GM12878 (cell line): ENCODE results near the gene AMOTL1. TPM values are rescaled to one million over a fixed set of nuclear protein-coding genes. Genes with fewer than 3 reads are reported as not detected.

ENCODE experiments used
- ATAC-seq: fragments of 200-7000 bp; cut with Tn5 transposase; 3 replicates; pipeline ENCODE4 v1.9.1; 2020; ENCODE audit warnings: mild to moderate bottlenecking, moderate library complexity
- BruUV-seq: library from RNA; stranded (reverse); fragments of 400-500 nt; replicated peaks from 2 replicates; lab custom pipeline; 2021; lab: Mats Ljungman, UMichigan
- CTCF ChIA-PET: fragments of 300-600 bp; sonication (Branson Sonifier 250); formaldehyde crosslinking; extraction: SDS; loops from one replicate; lab custom pipeline; 2021; ENCODE audit warnings: inconsistent platforms; lab: Yijun Ruan, JAX
- POLR2A ChIA-PET: fragments of 350-600 bp; formaldehyde crosslinking; extraction: SDS; loops from one replicate; lab custom pipeline; 2021; ENCODE audit warnings: inconsistent platforms; lab: Charles Lee
- RAD21 ChIA-PET: fragments of 300-600 bp; sonication (Branson Sonifier 250); formaldehyde crosslinking; loops from one replicate; lab custom pipeline; 2023; ENCODE audit warnings: antibody characterized with exemption; ENCODE audit not compliant: unreplicated experiment; lab: Charles Lee
- SMC1A ChIA-PET: fragments of 300-600 bp; sonication (Branson Sonifier 250); formaldehyde crosslinking; loops from one replicate; lab custom pipeline; 2023; ENCODE audit not compliant: unreplicated experiment, uncharacterized antibody; lab: Charles Lee
- DNase-seq: peaks from one replicate; pipeline ENCODE4 v3.0.0-alpha.2; 2011; ENCODE audit warnings: low read depth, low spot score
- FAIRE-seq: peaks from 3 replicates; lab custom pipeline; 2011; peaks lifted over from hg19 to GRCh38; lab: Jason Lieb, UNC
- H2AFZ ChIP-seq: 2 replicates; pipeline ENCODE4 v1.6.0; 2011; ENCODE audit warnings: low read depth, low read length, control low read depth; ENCODE audit not compliant: control insufficient read depth
- H3K27ac ChIP-seq: 2 replicates; pipeline ENCODE4 v1.5.1; 2011; ENCODE audit warnings: control low read depth; ENCODE audit not compliant: control insufficient read depth, insufficient read depth
- H3K27me3 ChIP-seq, 2 experiments: replicated peaks in 1 of 2; 2 replicates each; pipeline versions ENCODE4 v1.6.0 to v1.6.1; 2011; ENCODE audit warnings: low read length in 1 of 2; ENCODE audit not compliant: control insufficient read depth in 2 of 2, insufficient read depth in 2 of 2
- H3K36me3 ChIP-seq, 2 experiments: 2 replicates each; pipeline ENCODE4 v1.5.1; 2011; ENCODE audit warnings: low read length in 1 of 2; ENCODE audit not compliant: control insufficient read depth in 2 of 2, insufficient read depth in 2 of 2
- H3K4me1 ChIP-seq: 2 replicates; pipeline ENCODE4 v1.6.1; 2011; ENCODE audit warnings: mild to moderate bottlenecking, low read length, moderate library complexity, mixed read lengths; ENCODE audit not compliant: control insufficient read depth, insufficient read depth
- H3K4me2 ChIP-seq: 2 replicates; pipeline ENCODE4 v1.6.0; 2011; ENCODE audit warnings: control low read depth; ENCODE audit not compliant: control insufficient read depth, insufficient read depth
- H3K4me3 ChIP-seq: fragments of 200-600 bp; sonication (generic); 2 replicates; pipeline ENCODE4 v1.5.1; 2016
- H3K79me2 ChIP-seq: 2 replicates; pipeline ENCODE4 v1.6.0; 2011; ENCODE audit warnings: low read length; ENCODE audit not compliant: control insufficient read depth, insufficient read depth
- H3K9ac ChIP-seq: 2 replicates; pipeline ENCODE4 v1.8.0; 2011; ENCODE audit warnings: low read length, control low read depth, mixed read lengths; ENCODE audit not compliant: control insufficient read depth, insufficient read depth
- H3K9me3 ChIP-seq: replicated peaks from 3 replicates; pipeline ENCODE4 v1.5.1; 2011; ENCODE audit warnings: mild to moderate bottlenecking, low read length; ENCODE audit not compliant: control insufficient read depth, insufficient read depth
- H4K20me1 ChIP-seq: 2 replicates; pipeline ENCODE4 v1.6.0; 2011; ENCODE audit not compliant: control insufficient read depth, insufficient read depth
- BACH1 ChIP-seq: fragments of 450-650 bp; IDR thresholded peaks from 2 replicates; pipeline ENCODE4 v1.6.1; 2017; ENCODE audit warnings: mild to moderate bottlenecking, borderline replicate concordance
- CREB1 ChIP-seq: IDR thresholded peaks from 2 replicates; pipeline ENCODE4 v1.6.1; 2012; ENCODE audit warnings: low read depth, mild to moderate bottlenecking, inconsistent platforms
- JUND ChIP-seq: IDR thresholded peaks from 2 replicates; pipeline ENCODE4 v1.6.1; 2012; ENCODE audit warnings: low read depth, mild to moderate bottlenecking, low read length, improper control_type of control experiment, moderate library complexity
- KLF5 ChIP-seq: fragments of 450-650 bp; IDR thresholded peaks from 2 replicates; pipeline ENCODE4 v1.6.1; 2014; ENCODE audit warnings: mild to moderate bottlenecking; ENCODE audit not compliant: partially characterized antibody
- NR2C2 ChIP-seq: IDR thresholded peaks from 2 replicates; pipeline ENCODE4 v1.6.1; 2011; ENCODE audit warnings: borderline replicate concordance, low read depth; ENCODE audit not compliant: control insufficient read depth, insufficient read length
- SPI1 ChIP-seq: IDR thresholded peaks from 2 replicates; pipeline ENCODE4 v1.6.1; 2011; ENCODE audit warnings: low read depth, mild to moderate bottlenecking, low read length, moderate library complexity, borderline replicate concordance; ENCODE audit not compliant: insufficient read depth
- SREBF1 ChIP-seq: IDR thresholded peaks from 2 replicates; pipeline ENCODE4 v1.6.1; 2012; ENCODE audit warnings: mild to moderate bottlenecking, low read length
- WGBS: methylation state at CpG from one replicate; pipeline ENCODE4 v1.1.6; 2016; ENCODE audit warnings: low lambda C conversion rate; ENCODE audit not compliant: insufficient replicate concordance, insufficient coverage; ENCODE audit errors: missing lambda C conversion rate; 5-methylcytosine and 5-hydroxymethylcytosine counted together
- in situ Hi-C: fragments of 300-500 bp; cut with MboI; formaldehyde crosslinking; loops from 9 replicates; pipeline ENCODE4 v1.14.3; 2018; ENCODE audit warnings: mixed read lengths
- intact Hi-C: fragments of 100-400 bp; cut with micrococcal nuclease; formaldehyde crosslinking; loops from one replicate; pipeline ENCODE4 v1.14.2; 2022; ENCODE audit not compliant: unreplicated experiment
- polyA plus RNA-seq, 11 experiments: library from polyadenylated mRNA; depleted of rRNA in 4 of 11; unstranded in 6 of 11; stranded (reverse) in 5 of 11; fragments of >200 nt; fragmentation: Nextera tagmentation in 4 of 11; fragmentation: Illumina TruSeq in 1 of 11; extraction: Ambion mirVana in 4 of 11; extraction: Trizol in 1 of 11; gene quantifications; 1 replicate in 1 of 11; 2 replicates in 10 of 11; pipeline versions ENCODE4 v1.2.1 to v1.2.3, GENCODE V29; 2011 to 2016; ENCODE audit warnings: inconsistent platforms in 2 of 11, missing spikeins in 2 of 11, low read depth in 1 of 11
- total RNA-seq, 4 experiments: library from RNA; depleted of rRNA in 3 of 4; stranded (reverse); fragments of >200 nt in 3 of 4; fragmentation: Illumina TruSeq in 1 of 4; extraction: Trizol in 1 of 4; gene quantifications; 2 replicates each; pipeline versions ENCODE4 v1.2.1 to v1.2.3, GENCODE V29; 2013 to 2021
- TF ChIP-seq, protein P1 (sequence below): fragments of 450-650 bp; IDR thresholded peaks from 2 replicates; pipeline ENCODE4 v1.6.1; 2016; ENCODE audit warnings: mild to moderate bottlenecking, moderate library complexity, borderline replicate concordance
- TF ChIP-seq, protein P2 (sequence below): IDR thresholded peaks from 2 replicates; pipeline ENCODE4 v1.6.1; 2011; ENCODE audit warnings: borderline replicate concordance, low read depth, mild to moderate bottlenecking, moderate library complexity, low read length; ENCODE audit not compliant: insufficient read depth, poor library complexity, severe bottlenecking
- TF ChIP-seq, protein P3 (sequence below): IDR thresholded peaks from 2 replicates; pipeline ENCODE4 v1.6.1; 2012; ENCODE audit warnings: low read depth, low read length, improper control_type of control experiment

AMOTL1 gene
- total and polyA plus RNA-seq, 10 of the 15 experiments (the other 5 are each of a cell fraction or from before 2014, with no cell fraction given) = under 0.01 to 0.41 (median 0.01) TPM; not detected in 7

DNA sequence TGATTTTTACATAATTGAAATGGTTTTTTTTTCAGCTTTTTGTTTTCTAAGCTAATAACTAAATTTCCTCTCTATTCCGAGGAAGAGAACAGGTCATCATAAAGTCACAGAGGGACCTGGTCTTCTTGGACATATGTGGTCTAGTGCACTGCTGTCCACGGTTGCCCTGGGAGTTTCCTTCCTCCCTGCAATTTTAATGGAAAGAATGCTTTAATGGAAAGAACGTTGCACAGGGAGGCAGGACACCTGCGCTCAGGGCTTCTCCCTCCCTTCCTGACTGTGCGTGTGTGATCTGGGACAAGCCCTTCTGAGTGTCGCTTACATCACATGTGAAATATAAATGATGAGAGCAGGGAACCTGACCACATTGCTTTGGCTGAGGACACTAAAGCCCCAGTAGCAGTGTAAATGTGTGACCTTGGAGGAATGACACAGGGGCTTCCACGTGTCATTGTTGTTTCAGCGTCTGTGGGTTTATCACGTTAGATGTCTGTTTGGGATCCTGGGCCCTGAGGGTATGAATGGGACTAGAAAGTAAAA is 93.2 kb downstream of the AMOTL1 start (continued):
- no peak for TF ChIP-seq NR2C2
- no peak for TF ChIP-seq CREB1

DNA sequence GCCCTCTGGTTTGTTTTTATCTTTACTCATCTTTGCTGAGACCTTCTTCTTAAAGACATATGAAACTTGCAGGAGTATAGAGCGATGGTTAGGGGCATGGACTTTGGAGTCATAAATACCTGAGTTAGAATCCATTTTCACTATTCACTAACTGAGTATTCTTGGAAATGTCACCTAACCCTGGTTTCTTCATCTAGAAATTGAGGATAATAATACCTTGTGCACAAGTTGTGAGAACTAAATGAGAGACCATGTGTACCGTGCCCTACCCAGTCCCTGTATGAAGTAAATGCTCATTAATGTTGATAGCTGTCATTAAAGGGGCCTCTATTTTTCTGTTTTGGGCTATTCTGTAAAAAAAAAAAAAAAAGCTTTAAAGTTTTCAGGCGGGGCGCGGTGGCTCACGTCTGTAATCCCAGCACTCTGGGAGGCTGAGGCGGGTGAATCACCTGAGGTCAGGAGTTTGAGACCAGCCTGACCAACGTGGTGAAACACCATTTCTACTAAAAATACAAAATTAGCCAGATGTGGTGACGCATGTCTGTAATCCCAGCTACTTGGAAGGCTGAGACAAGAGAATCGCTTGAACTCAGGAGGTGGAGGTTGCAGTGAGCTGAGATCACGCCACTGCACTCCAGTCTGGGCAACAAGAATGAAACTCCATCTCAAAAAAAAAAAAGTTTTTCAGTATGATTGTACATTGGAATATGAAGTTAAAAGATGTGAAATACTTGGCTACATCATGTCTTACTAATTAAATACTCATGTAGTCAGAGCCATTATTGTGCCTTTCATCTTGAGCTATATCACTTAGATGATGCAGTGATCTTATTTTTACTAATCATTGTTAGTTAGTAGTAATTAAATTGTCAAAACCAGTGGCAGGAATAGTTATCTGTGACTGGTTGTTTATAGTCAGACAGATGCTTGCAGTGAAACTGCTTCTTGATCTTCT is 95.0 kb downstream of the AMOTL1 start:
- intact Hi-C loops (no loop called here), in situ Hi-C loops (no loop called here)
- H3K79me2 ChIP-seq = no peaks in the 10 kb centered on the region
- H3K4me2 ChIP-seq = no peak overlapping the region
- no peak for ATAC-seq
- CTCF ChIA-PET = interaction anchor here (0.8 kb wide), 1 partner anchor 14 kb away, joined by 3 read pairs; no protein-coding TSS in a partner anchor
- RAD21 ChIA-PET = no interaction called here
- no peaks in the 10 kb centered on the region for H3K4me1 ChIP-seq
- no TSS peak for BruUV-seq
- no peak overlapping the region for H3K27ac ChIP-seq
- H3K36me3 ChIP-seq = no peaks in the 10 kb centered on the region
- DNase-seq = no peak
- H3K9me3 ChIP-seq = no peaks in the 10 kb centered on the region
- H3K27me3 ChIP-seq = peaks cover 2 to 3% of the 10 kb centered on the region in 2 experiments; a peak in 2 of 4 replicates
- no peak overlapping the region for H3K4me3 ChIP-seq
- no peak overlapping the region for H3K9ac ChIP-seq
- 37% methylated on average over 11 of the region's 11 CpGs for WGBS
- no peak overlapping the region for H2AFZ ChIP-seq
- SMC1A ChIA-PET = interaction anchor here (1.2 kb wide), 1 partner anchor 10 kb away, joined by 3 read pairs; no protein-coding TSS in a partner anchor
- no peaks in the 10 kb centered on the region for H4K20me1 ChIP-seq
- POLR2A ChIA-PET = no interaction called here
- no peak for FAIRE-seq
- TF ChIP-seq SPI1 (no peak), BACH1 (no peak), JUND (no peak), SREBF1 (no peak), KLF5 (no peak)
- TF ChIP-seq, protein P1, sequence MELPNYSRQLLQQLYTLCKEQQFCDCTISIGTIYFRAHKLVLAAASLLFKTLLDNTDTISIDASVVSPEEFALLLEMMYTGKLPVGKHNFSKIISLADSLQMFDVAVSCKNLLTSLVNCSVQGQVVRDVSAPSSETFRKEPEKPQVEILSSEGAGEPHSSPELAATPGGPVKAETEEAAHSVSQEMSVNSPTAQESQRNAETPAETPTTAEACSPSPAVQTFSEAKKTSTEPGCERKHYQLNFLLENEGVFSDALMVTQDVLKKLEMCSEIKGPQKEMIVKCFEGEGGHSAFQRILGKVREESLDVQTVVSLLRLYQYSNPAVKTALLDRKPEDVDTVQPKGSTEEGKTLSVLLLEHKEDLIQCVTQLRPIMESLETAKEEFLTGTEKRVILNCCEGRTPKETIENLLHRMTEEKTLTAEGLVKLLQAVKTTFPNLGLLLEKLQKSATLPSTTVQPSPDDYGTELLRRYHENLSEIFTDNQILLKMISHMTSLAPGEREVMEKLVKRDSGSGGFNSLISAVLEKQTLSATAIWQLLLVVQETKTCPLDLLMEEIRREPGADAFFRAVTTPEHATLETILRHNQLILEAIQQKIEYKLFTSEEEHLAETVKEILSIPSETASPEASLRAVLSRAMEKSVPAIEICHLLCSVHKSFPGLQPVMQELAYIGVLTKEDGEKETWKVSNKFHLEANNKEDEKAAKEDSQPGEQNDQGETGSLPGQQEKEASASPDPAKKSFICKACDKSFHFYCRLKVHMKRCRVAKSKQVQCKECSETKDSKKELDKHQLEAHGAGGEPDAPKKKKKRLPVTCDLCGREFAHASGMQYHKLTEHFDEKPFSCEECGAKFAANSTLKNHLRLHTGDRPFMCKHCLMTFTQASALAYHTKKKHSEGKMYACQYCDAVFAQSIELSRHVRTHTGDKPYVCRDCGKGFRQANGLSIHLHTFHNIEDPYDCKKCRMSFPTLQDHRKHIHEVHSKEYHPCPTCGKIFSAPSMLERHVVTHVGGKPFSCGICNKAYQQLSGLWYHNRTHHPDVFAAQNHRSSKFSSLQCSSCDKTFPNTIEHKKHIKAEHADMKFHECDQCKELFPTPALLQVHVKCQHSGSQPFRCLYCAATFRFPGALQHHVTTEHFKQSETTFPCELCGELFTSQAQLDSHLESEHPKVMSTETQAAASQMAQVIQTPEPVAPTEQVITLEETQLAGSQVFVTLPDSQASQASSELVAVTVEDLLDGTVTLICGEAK = no peak
- TF ChIP-seq, protein P2, sequence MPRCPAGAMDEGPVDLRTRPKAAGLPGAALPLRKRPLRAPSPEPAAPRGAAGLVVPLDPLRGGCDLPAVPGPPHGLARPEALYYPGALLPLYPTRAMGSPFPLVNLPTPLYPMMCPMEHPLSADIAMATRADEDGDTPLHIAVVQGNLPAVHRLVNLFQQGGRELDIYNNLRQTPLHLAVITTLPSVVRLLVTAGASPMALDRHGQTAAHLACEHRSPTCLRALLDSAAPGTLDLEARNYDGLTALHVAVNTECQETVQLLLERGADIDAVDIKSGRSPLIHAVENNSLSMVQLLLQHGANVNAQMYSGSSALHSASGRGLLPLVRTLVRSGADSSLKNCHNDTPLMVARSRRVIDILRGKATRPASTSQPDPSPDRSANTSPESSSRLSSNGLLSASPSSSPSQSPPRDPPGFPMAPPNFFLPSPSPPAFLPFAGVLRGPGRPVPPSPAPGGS = no peak
- TF ChIP-seq, protein P3, sequence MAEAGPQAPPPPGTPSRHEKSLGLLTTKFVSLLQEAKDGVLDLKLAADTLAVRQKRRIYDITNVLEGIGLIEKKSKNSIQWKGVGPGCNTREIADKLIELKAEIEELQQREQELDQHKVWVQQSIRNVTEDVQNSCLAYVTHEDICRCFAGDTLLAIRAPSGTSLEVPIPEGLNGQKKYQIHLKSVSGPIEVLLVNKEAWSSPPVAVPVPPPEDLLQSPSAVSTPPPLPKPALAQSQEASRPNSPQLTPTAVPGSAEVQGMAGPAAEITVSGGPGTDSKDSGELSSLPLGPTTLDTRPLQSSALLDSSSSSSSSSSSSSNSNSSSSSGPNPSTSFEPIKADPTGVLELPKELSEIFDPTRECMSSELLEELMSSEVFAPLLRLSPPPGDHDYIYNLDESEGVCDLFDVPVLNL = no peak
